HG02623 (cell line): Measurements from ENCODE around the gene KL.

Experiments used
- ATAC-seq: cut with Tn5 transposase; IDR thresholded peaks from one replicate; pipeline ENCODE4 v1.9.1; 2021; ENCODE audit warnings: moderate library complexity; ENCODE audit not compliant: unreplicated experiment

Gene KL

DNA sequence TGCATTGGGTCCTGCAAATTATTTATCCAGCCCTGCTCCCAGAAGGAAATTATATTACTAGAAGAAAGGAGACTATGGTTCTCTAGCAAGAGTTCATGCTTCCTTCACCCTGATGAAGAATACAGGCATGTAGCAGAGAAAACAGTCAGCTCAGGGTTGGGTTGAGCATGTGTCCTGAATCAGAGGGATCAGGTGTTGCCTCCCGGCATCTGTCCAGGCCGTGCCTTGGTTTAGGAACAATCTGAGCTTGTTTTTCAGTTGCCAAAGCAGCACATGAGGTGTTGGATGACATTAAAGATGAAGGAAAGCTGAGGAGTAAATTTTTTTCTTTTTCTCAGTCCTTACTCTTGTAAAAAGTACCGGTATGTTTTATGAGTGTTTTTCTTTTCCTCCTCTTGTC, 62.0 kb downstream of the KL start:
- ATAC-seq, result no peak

DNA sequence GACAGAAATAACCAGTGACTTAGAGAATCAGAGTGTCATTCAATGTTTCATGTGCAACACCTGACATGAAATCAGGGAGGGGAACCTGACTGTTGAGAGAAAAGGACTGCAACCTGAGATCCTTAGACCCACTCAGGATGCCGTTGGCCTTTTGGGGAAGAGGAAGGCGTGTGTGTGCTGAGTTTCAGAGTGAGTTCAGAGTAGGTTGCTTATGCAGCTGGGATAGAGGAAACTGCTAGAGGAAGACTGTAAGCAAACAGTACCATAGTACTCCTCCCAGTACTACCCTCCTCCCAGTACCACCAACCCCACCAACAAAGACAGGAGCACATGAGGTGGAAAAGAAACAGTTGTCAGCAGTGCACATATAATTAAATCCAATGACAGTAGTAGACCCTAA, 63.7 kb downstream of the KL start:
- ATAC-seq, result no peak

- no peak for ATAC-seq
Measured at GRCh38 chr13:33080972-33081590, 64.9 kb downstream of the KL start.

DNA sequence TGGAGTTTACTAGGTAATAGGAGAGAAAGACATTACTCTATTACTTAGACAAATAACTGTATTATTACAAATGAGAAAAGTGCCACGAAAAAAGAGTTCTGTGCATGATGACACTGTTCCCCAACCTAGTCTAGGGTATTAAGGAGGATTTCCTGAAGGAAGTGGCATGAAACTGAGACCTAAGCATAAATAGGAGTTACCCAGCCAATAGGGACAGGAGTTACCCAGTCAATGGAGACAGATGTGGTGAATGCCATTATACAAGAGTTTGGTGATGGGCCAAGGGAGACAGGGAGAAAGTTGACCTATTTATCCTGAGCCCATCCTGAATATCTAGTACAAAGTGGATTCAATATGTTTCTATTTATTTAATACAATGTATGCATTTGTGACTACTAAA, 65.4 kb downstream of the KL start:
- ATAC-seq, result no peak

- ATAC-seq, result no peak
Measured at GRCh38 chr13:33083054-33083453, 66.8 kb downstream of the KL start.

DNA sequence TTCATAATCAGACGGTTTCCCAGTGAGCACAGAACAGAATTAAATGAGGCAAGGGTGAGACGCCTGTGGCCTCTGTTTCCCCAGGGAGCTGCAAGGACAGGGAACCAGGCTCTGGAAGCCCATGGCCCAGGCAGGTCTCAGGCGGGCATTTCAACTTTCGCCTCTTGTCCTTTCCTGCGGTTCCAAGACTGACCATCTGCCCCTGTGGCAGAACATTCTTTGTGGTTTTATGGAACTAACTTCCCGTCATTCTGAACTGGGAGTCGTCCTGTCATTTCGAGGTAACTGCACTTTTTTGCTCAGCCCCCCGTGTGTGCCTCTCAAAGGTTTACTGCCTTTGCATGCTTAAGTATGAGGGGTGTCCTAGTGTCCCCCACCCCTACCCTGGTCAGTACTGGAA, 70.9 kb downstream of the KL start:
- no peak for ATAC-seq

DNA sequence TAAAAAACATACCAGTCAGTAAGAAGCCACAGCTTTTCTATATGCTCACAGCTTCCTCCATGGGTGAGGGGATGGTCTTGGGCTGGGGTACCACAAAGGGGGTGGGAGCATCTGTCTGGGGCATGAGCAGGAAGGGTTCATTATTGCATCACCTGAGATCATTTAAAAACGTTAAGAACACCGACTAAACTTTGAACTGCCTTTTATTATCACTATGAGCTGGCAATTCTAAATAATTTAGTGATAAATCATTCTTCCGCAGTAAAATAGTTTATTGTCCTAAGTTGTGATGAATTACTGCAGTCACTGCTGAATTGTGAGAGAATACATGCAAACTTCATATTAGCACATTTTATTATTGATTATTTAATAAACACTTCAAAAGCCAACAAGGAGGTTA, 71.6 kb downstream of the KL start:
- ATAC-seq, result no peak

- no peak for ATAC-seq
Measured at GRCh38 chr13:33089311-33089710, 73.1 kb downstream of the KL start.

- ATAC-seq, result no peak
Measured at GRCh38 chr13:33090755-33091414, 74.7 kb downstream of the KL start.

- no peak for ATAC-seq
Measured at GRCh38 chr13:33091415-33091774, 75.2 kb downstream of the KL start.

DNA sequence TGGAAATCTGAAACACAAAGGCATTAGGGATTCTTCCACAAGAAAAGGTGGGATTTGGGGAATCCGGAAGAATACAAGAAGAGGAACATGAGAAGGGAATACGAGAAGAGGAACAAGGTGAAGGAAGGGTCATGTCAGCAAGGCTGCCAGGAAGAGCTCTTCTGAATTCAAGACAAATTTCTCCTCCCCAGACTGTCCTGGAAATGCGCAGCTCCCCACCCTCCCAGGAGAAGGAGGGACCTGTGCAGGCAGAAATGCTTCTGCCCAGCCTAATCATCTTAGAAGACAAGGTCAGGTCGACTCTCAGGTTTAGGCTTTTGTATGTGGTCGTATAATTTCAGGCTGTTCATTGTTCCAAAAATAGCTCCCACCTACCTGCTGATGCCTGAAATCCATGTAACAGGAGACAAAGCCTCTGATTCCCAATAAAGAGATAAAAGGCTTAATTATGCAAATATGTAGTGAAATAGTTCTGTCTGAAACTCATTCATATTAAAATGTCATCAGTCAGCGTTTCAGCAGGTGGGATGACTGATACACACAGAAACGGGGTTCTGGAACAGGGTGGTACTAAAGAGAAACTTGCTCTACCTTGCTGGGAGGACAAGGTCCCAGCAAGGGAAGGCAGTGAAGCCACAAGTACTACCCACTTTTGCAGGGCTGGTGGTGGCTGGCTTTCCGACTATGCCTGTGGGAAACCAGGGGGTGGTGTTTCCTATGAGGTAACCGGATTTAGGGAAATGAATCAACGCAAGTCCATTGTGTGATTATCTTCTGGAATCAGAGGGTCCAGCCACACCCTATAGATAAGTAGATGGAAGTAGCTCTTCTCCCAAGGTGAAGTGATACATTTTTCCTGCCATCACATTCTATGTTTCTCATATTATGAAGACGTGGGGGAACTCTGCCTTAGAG, 76.1 kb downstream of the KL start:
- no peak for ATAC-seq

- no peak for ATAC-seq
Measured at GRCh38 chr13:33096886-33097605, 80.8 kb downstream of the KL start.

GRCh38 chr13:33099860-33100259, 83.6 kb downstream of the KL start:
- ATAC-seq, result no peak

- ATAC-seq, result no peak
Measured at GRCh38 chr13:33100886-33101285, 84.7 kb downstream of the KL start.

GRCh38 chr13:33101835-33102234, 85.6 kb downstream of the KL start:
- ATAC-seq, result no peak

- no peak for ATAC-seq
Measured at GRCh38 chr13:33103457-33103856, 87.2 kb downstream of the KL start.

GRCh38 chr13:33105387-33106005, 89.3 kb downstream of the KL start:
- no peak for ATAC-seq

DNA sequence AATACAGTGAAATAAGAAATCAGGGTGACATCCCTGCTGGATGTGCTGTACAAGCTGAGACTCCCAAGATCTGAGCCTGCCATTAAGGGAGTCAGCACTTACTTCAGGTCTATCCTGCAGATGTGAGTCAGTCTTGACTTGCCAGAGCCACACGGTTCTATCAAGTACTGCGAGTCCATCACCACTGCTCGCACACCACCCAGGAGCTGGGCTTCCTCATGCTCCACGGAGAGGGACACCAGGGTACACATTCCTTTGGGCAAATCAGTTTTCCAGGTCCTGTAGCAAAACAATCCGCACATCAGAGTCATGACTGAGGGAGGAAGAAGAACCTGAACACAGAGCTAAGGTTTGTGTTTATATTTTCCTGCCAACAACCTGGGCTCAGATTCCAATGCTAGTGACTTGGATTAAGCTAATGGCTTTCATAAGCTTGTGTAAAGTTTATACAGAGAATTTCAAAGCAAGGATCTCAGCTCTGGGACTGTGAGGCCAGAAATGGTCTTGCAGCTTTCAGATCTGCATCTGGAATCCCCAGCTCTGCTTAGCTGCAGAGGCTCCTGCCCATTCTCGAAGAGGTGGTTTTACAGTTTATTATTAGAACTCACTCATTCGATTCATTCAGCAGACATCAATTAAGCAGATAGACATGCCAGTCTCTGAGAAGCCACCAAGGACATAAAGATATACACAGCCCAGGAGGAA, 90.6 kb downstream of the KL start:
- no peak for ATAC-seq

- ATAC-seq, result no peak
Measured at GRCh38 chr13:33107361-33107760, 91.1 kb downstream of the KL start.

GRCh38 chr13:33108620-33109019, 92.4 kb downstream of the KL start:
- ATAC-seq, result no peak
